Astrocyte (in vitro differentiated cells and primary cell): ENCODE results near the gene LMO1. TPM values are rescaled to one million over a fixed set of nuclear protein-coding genes. Genes with fewer than 3 reads are reported as not detected.

ENCODE experiments used
- DNase-seq: peaks from one replicate; pipeline ENCODE4 v3.0.0-alpha.2; 2010; ENCODE audit warnings: low read depth
- FAIRE-seq: peaks from 2 replicates; lab custom pipeline; 2011; peaks lifted over from hg19 to GRCh38; lab: Jason Lieb, UNC
- H2AFZ ChIP-seq: 2 replicates; pipeline ENCODE4 v1.6.0; 2012; ENCODE audit warnings: low read depth, low read length, inconsistent platforms
- H3K27ac ChIP-seq: 2 replicates; pipeline ENCODE4 v1.5.1; 2011; ENCODE audit warnings: low read depth, low read length, inconsistent platforms
- H3K27me3 ChIP-seq: 2 replicates; pipeline ENCODE4 v1.6.0; 2011; ENCODE audit warnings: low read length, inconsistent platforms; ENCODE audit not compliant: insufficient read depth
- H3K36me3 ChIP-seq: 2 replicates; pipeline ENCODE4 v1.5.1; 2011; ENCODE audit warnings: low read length, inconsistent platforms; ENCODE audit not compliant: insufficient read depth
- H3K4me1 ChIP-seq: 2 replicates; pipeline ENCODE4 v1.5.1; 2011; ENCODE audit warnings: low read length, inconsistent platforms; ENCODE audit not compliant: insufficient read depth
- H3K4me2 ChIP-seq: 2 replicates; pipeline ENCODE4 v1.6.0; 2012; ENCODE audit warnings: low read length, inconsistent platforms
- H3K4me3 ChIP-seq: 2 replicates; pipeline ENCODE4 v1.5.1; 2011; ENCODE audit warnings: low read depth, mild to moderate bottlenecking, low read length, inconsistent platforms; ENCODE audit not compliant: insufficient read depth
- H3K79me2 ChIP-seq: 2 replicates; pipeline ENCODE4 v1.6.0; 2012; ENCODE audit warnings: mild to moderate bottlenecking, low read length, inconsistent platforms; ENCODE audit not compliant: insufficient read depth
- H3K9ac ChIP-seq: 2 replicates; pipeline ENCODE4 v1.6.0; 2012; ENCODE audit warnings: mild to moderate bottlenecking, low read length, inconsistent platforms
- H3K9me3 ChIP-seq: 2 replicates; pipeline ENCODE4 v1.5.1; 2012; ENCODE audit warnings: low read depth, mild to moderate bottlenecking, low read length, inconsistent platforms; ENCODE audit not compliant: insufficient read depth
- H4K20me1 ChIP-seq: 2 replicates; pipeline ENCODE4 v1.6.0; 2012; ENCODE audit warnings: low read length, inconsistent platforms; ENCODE audit not compliant: insufficient read depth
- H3K27ac Mint-ChIP-seq: one replicate; pipeline ENCODE4 v1.8.0; 2021; ENCODE audit warnings: mild to moderate bottlenecking, mixed read lengths; ENCODE audit not compliant: unreplicated experiment
- H3K27me3 Mint-ChIP-seq: one replicate; pipeline ENCODE4 v1.8.0; 2021; ENCODE audit warnings: low read depth, mixed read lengths; ENCODE audit not compliant: unreplicated experiment
- H3K36me3 Mint-ChIP-seq: one replicate; pipeline ENCODE4 v1.8.0; 2021; ENCODE audit warnings: low read depth, mixed read lengths; ENCODE audit not compliant: unreplicated experiment
- H3K4me1 Mint-ChIP-seq: one replicate; pipeline ENCODE4 v1.8.0; 2021; ENCODE audit warnings: low read depth, mixed read lengths; ENCODE audit not compliant: unreplicated experiment
- H3K4me3 Mint-ChIP-seq: one replicate; pipeline ENCODE4 v1.8.0; 2021; ENCODE audit warnings: mild to moderate bottlenecking, moderate library complexity, mixed read lengths; ENCODE audit not compliant: unreplicated experiment
- H3K9me3 Mint-ChIP-seq: one replicate; pipeline ENCODE4 v1.8.0; 2021; ENCODE audit warnings: mild to moderate bottlenecking, mixed read lengths; ENCODE audit not compliant: unreplicated experiment
- EZH2 ChIP-seq: IDR thresholded peaks from 2 replicates; pipeline ENCODE4 v1.6.1; 2012; ENCODE audit warnings: mild to moderate bottlenecking, low read length, inconsistent platforms; ENCODE audit not compliant: insufficient read depth
- total RNA-seq: library from RNA; stranded (reverse); gene quantifications from 2 replicates; pipeline ENCODE4 v1.2.1, GENCODE V29; 2021
- TF ChIP-seq, protein P1 (sequence below): IDR thresholded peaks from 2 replicates; pipeline ENCODE4 v1.5.1; 2011; ENCODE audit warnings: low read depth, mild to moderate bottlenecking, inconsistent platforms, low read length, moderate library complexity; ENCODE audit not compliant: insufficient read depth

The LMO1 gene
- total RNA-seq, 1 donor from 2014 or later = 1.5 TPM

DNA sequence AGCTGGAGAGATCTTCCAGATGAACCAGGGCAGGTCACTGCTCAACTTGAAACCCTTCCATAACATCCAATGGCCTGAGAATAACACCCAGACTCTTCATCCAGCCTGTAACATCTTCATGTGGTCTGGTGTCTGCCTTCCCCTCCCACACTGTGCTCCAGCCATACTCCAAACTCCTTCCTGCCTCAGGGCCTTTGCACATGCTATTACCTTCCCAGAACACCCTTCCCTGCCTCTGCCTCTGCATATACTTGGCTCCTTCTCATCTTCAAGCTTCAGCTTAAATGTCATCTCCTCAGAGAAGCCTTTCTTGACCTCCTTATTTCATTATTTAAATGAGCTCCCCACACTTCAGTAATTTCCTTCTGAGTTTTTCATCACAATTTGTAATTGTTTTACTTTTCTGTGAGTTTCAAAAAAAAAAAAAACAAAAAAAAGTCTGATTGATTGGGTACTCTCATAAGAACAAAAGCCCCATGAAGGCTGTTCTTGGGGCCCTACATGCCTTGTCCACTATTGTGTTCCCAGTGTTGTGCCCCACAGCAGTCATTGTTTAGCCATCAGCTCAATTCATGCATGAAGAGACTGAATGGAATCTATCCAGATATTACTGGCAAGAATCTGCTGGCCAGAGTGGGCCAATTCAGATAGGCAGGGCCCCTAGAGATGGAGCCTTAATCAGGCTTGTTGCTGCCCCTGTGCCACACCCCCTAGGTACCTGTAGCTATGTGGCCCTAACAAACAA, 22.1 kb downstream of the LMO1 start:
- Mint-ChIP-seq H3K27ac (no peak overlapping the region), H3K4me1 (no peaks in the 10 kb centered on the region), H3K9me3 (peaks cover 3% of the 10 kb centered on the region), H3K27me3 (peaks cover 74% of the 10 kb centered on the region), H3K36me3 (no peaks in the 10 kb centered on the region), H3K4me3 (no peak overlapping the region)
- no peak for TF ChIP-seq EZH2
- TF ChIP-seq, protein P1, sequence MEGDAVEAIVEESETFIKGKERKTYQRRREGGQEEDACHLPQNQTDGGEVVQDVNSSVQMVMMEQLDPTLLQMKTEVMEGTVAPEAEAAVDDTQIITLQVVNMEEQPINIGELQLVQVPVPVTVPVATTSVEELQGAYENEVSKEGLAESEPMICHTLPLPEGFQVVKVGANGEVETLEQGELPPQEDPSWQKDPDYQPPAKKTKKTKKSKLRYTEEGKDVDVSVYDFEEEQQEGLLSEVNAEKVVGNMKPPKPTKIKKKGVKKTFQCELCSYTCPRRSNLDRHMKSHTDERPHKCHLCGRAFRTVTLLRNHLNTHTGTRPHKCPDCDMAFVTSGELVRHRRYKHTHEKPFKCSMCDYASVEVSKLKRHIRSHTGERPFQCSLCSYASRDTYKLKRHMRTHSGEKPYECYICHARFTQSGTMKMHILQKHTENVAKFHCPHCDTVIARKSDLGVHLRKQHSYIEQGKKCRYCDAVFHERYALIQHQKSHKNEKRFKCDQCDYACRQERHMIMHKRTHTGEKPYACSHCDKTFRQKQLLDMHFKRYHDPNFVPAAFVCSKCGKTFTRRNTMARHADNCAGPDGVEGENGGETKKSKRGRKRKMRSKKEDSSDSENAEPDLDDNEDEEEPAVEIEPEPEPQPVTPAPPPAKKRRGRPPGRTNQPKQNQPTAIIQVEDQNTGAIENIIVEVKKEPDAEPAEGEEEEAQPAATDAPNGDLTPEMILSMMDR = no peak
- no peak overlapping the region for H2AFZ ChIP-seq
- H3K4me3 ChIP-seq = no peak overlapping the region
- H4K20me1 ChIP-seq = no peaks in the 10 kb centered on the region
- H3K27me3 ChIP-seq = peaks cover 13% of the 10 kb centered on the region
- no peak overlapping the region for H3K4me2 ChIP-seq
- H3K9me3 ChIP-seq = peaks cover 3% of the 10 kb centered on the region
- no peak for DNase-seq
- H3K79me2 ChIP-seq = no peaks in the 10 kb centered on the region
- H3K9ac ChIP-seq = no peak overlapping the region
- no peak for FAIRE-seq
- H3K36me3 ChIP-seq = no peaks in the 10 kb centered on the region
- H3K27ac ChIP-seq = no peak overlapping the region
- H3K4me1 ChIP-seq = no peaks in the 10 kb centered on the region

DNA sequence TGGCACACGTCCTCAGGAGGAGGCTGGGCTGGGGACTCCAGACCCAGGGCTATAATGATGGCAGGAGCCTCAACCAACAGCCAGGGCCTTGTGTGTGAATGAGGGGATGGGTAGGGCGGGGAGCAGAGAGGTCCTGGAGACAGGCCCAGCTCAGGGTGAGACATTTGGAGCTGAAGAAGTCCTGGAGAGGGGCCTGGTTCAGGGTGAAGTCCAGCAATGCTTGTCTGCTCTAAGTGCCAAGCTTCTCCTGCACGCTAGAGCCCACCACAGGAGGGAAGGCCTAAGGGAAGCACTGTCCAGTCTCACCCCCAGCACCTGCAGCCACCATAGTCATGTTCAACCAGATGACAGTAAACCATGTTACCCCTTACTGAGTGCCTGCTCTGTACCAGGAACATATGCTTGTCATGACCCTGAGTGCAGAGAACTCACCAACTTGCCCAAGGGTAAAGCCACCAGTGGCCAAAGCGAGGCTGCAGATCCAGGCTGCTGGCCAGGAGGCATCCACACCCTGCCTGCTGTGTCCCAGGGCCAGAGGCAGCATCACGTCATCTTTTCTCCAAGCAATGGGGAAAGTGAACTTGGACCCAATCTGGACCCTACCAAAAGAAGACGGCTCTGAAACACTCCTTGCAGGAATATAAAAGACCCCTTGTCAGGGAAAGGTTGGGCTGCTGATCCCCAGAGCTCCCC, 24.0 kb downstream of the LMO1 start:
- no peak for DNase-seq
- FAIRE-seq = no peak
- H3K36me3 Mint-ChIP-seq = no peaks in the 10 kb centered on the region
- H3K4me1 ChIP-seq = no peaks in the 10 kb centered on the region
- peaks cover 6% of the 10 kb centered on the region for H3K27me3 ChIP-seq
- no peak overlapping the region for H3K4me2 ChIP-seq
- H3K4me3 ChIP-seq = no peak overlapping the region
- TF ChIP-seq EZH2 = no peak
- TF ChIP-seq, protein P1 = no peak
- H3K4me1 Mint-ChIP-seq = peaks cover 11% of the 10 kb centered on the region
- H3K27ac Mint-ChIP-seq = no peak overlapping the region
- H2AFZ ChIP-seq = no peak overlapping the region
- H3K36me3 ChIP-seq = no peaks in the 10 kb centered on the region
- no peak overlapping the region for H3K4me3 Mint-ChIP-seq
- no peak overlapping the region for H3K9ac ChIP-seq
- H3K79me2 ChIP-seq = no peaks in the 10 kb centered on the region
- peaks cover 3% of the 10 kb centered on the region for H3K9me3 Mint-ChIP-seq
- H3K27me3 Mint-ChIP-seq = peaks cover 56% of the 10 kb centered on the region
- H3K9me3 ChIP-seq = peaks cover 3% of the 10 kb centered on the region
- H4K20me1 ChIP-seq = no peaks in the 10 kb centered on the region
- H3K27ac ChIP-seq = no peak overlapping the region

DNA sequence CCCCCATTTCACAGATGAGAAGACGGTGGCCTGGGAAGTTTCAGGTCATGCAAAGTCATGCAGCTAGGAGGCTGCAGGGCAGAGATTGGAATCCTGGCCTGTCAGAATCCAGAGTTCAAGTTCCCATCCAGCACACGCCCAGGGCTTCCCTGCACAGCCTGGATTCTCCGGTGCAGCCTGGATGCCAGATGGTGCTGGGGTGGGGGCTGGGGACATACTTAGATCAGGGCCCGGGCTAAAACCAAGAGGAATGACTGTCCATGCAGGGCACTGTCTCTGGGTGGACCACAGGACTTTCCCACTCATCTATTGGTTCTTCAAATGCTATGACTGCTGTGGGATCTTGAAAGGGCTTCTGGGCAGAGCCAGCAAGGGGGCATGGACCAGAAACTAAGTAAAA, 24.6 kb downstream of the LMO1 start:
- H3K27me3 ChIP-seq = peaks cover 6% of the 10 kb centered on the region
- H3K4me3 ChIP-seq = no peak overlapping the region
- TF ChIP-seq, protein P1 = no peak
- no peak for TF ChIP-seq EZH2
- Mint-ChIP-seq H3K4me1 (peaks cover 17% of the 10 kb centered on the region), H3K27ac (no peak overlapping the region), H3K9me3 (peaks cover 3% of the 10 kb centered on the region), H3K27me3 (peaks cover 51% of the 10 kb centered on the region), H3K36me3 (no peaks in the 10 kb centered on the region), H3K4me3 (no peak overlapping the region)
- H3K4me1 ChIP-seq = peaks cover 6% of the 10 kb centered on the region
- no peak for DNase-seq
- no peaks in the 10 kb centered on the region for H3K79me2 ChIP-seq
- H2AFZ ChIP-seq = no peak overlapping the region
- H4K20me1 ChIP-seq = no peaks in the 10 kb centered on the region
- no peak overlapping the region for H3K4me2 ChIP-seq
- no peak overlapping the region for H3K9ac ChIP-seq
- peaks cover 3% of the 10 kb centered on the region for H3K9me3 ChIP-seq
- H3K36me3 ChIP-seq = no peaks in the 10 kb centered on the region
- no peak overlapping the region for H3K27ac ChIP-seq
- FAIRE-seq = no peak
